Duodenal mucosa (tissue), 2 donors: ENCODE data around the gene THSD7A.

ENCODE experiments used
- H3K27ac ChIP-seq: one replicate; pipeline ENCODE4 v1.7.0; 2013; ENCODE audit warnings: low read depth, low read length
- H3K27me3 ChIP-seq, 2 donors: one replicate each; pipeline ENCODE4 v1.7.0; 2013; ENCODE audit warnings: low read length in 2 of 2, control low read depth in 1 of 2; ENCODE audit not compliant: insufficient read depth in 2 of 2, control insufficient read depth in 1 of 2
- H3K36me3 ChIP-seq, 2 donors: one replicate each; pipeline ENCODE4 v1.7.0; 2013; ENCODE audit warnings: low read length in 2 of 2, control low read depth in 1 of 2; ENCODE audit not compliant: insufficient read depth in 2 of 2, control insufficient read depth in 1 of 2
- H3K4me1 ChIP-seq, 2 donors: one replicate each; pipeline ENCODE4 v1.7.0; 2013; ENCODE audit warnings: low read length in 2 of 2, control low read depth in 1 of 2; ENCODE audit not compliant: insufficient read depth in 2 of 2, control insufficient read depth in 1 of 2
- H3K4me3 ChIP-seq, 2 donors: one replicate each; pipeline ENCODE4 v1.7.0; 2013; ENCODE audit warnings: low read length in 2 of 2, low read depth in 1 of 2
- H3K9ac ChIP-seq, 2 donors: one replicate each; pipeline ENCODE4 v1.7.0; 2013; ENCODE audit warnings: low read length in 2 of 2, low read depth in 1 of 2
- H3K9me3 ChIP-seq, 2 donors: one replicate each; pipeline ENCODE4 v1.7.0; 2013; ENCODE audit warnings: low read length in 2 of 2, control low read depth in 1 of 2; ENCODE audit not compliant: control insufficient read depth in 1 of 2

THSD7A gene

DNA sequence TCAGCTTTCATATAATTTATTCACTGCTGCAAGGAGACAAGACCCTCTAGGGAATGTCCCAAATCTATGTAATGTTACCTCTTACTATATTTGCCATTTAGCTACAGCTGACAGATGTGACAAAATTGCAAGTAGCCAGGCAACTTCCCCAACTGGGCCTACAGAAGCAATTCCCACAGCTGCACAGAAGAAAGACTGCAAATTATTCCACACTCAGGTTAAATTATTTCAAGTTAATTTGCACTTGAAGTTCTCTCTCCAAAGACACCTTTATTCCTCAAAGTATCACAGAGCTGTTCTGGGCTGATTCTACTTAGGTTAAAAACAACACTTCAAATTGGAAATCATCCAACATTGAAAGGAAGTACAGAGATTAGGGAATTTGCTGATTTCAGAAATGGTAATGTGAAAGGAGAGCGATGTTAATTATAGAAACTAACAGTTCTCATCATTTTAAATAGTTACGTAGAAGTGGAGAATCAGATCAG lies 133.6 kb downstream of the THSD7A start:
- Histone ChIP-seq H3K27me3 (no peaks in the 10 kb centered on the region), H3K9me3 (no peaks in the 10 kb centered on the region), H3K9ac (no peak overlapping the region), H3K4me3 (no peak overlapping the region), H3K36me3 (no peaks in the 10 kb centered on the region), H3K27ac (no peak overlapping the region), H3K4me1 (no peaks in the 10 kb centered on the region)

DNA sequence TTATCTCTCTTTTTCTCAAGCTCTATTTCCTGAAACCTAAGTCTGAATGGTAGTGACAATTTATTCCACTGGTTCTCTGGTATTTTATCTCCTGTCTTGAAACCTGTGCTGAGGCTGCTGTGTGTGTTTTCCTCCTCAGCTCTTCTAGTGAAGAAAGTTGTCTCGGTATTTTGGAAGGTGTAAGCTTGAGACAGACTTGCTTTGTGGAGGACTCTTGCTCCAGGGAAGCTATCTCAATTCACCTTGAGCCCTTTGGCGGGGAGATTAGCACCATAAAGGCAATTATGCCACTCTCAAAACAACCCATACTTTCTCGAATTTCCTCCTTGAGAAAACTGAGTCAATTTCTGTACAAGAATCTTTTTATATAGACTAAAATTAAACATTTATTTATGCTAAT lies 141.6 kb downstream of the THSD7A start:
- no peak overlapping the region for H3K27ac ChIP-seq
- H3K4me3 ChIP-seq = no peak overlapping the region
- H3K9me3 ChIP-seq = no peaks in the 10 kb centered on the region
- H3K9ac ChIP-seq = no peak overlapping the region
- no peaks in the 10 kb centered on the region for H3K36me3 ChIP-seq
- H3K4me1 ChIP-seq = no peaks in the 10 kb centered on the region
- no peaks in the 10 kb centered on the region for H3K27me3 ChIP-seq

DNA sequence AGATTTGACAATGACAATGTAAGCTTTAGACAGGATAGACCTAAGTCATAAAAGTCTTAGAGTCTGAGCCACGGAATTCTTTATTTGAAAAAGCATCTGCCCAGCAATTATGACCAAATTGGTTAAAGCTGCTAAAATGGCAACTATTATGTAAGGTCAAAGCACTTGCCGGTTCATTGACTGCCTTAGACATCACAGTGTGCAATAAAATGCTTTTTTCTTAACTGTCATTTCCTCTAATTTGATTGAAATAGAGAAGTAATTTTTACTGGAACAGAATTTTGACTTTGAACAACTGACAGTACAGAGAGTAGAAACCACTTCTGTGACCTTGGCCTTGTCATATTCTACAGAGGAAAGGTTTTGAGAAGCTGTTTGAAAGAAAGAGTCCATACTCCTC lies 142.9 kb downstream of the THSD7A start:
- Histone ChIP-seq H3K4me3 (no peak overlapping the region), H3K36me3 (no peaks in the 10 kb centered on the region), H3K9ac (no peak overlapping the region), H3K4me1 (no peaks in the 10 kb centered on the region), H3K9me3 (peaks cover 0 to 3% of the 10 kb centered on the region in 2 donors), H3K27ac (no peak overlapping the region), H3K27me3 (no peaks in the 10 kb centered on the region)

DNA sequence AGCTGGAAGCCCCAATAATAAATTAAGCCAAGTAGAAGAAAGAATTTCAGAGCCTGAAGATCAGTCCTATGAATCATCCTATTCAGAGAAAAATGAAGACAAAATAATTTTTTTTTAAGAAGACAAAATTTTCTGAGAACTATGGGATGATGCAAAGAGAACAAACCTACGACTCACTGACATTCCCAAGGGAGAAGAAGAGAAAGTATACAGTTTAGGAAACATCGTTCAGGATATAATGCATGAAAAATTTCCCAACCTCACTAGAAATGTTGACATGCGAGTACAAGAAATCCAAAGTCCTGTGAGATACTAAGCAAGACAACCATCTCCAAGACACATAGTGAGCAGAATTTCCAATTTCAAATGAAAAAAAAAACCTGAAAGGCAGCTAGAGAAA lies 150.5 kb downstream of the THSD7A start:
- Histone ChIP-seq H3K4me1 (no peaks in the 10 kb centered on the region), H3K4me3 (no peak overlapping the region), H3K27me3 (no peaks in the 10 kb centered on the region), H3K27ac (no peak overlapping the region), H3K9me3 (peaks cover 0 to 3% of the 10 kb centered on the region in 2 donors), H3K36me3 (no peaks in the 10 kb centered on the region), H3K9ac (no peak overlapping the region)

DNA sequence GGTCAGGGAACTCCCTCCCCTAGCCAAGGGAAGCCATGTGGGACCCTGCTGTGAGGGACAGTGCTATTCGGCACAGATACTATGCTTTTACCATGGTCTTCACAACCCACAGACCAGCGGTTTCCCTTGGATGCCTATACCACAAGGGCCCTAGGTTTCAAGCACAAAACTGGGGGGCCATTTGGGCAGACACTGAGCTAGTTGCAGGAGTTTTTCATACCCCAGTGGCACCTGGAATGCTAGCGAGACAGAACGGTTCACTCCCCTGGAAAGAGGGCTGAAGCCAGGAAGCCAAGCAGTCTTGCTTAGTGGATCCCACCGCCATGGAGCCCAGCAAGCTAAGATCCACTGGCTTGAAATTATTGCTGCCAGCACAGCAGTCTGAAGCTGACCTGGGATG lies 156.8 kb downstream of the THSD7A start:
- Histone ChIP-seq H3K27ac (no peak overlapping the region), H3K4me1 (no peaks in the 10 kb centered on the region), H3K9me3 (no peaks in the 10 kb centered on the region), H3K9ac (no peak overlapping the region), H3K4me3 (no peak overlapping the region), H3K36me3 (no peaks in the 10 kb centered on the region), H3K27me3 (no peaks in the 10 kb centered on the region)

DNA sequence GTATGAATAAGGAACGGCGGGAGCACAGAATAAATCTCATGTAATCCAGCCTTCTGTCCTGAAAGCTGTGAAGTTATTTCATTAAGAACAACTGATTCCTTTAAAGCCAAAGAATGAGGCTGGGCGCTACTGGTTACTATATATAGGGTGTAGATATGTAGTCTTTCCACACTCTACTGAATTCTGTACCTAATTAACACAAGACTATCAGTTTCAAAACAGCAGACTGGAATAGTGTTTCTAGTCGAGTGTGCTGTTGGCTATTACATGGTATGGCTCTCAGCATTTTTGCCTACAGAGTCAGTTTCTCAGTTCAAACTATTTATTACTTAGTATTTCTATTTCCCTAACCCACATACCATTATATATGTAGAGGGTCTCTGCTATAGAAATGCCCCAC lies 163.3 kb downstream of the THSD7A start:
- Histone ChIP-seq H3K4me3 (no peak overlapping the region), H3K27ac (no peak overlapping the region), H3K9ac (no peak overlapping the region), H3K4me1 (no peaks in the 10 kb centered on the region), H3K36me3 (no peaks in the 10 kb centered on the region), H3K9me3 (no peaks in the 10 kb centered on the region), H3K27me3 (no peaks in the 10 kb centered on the region)

DNA sequence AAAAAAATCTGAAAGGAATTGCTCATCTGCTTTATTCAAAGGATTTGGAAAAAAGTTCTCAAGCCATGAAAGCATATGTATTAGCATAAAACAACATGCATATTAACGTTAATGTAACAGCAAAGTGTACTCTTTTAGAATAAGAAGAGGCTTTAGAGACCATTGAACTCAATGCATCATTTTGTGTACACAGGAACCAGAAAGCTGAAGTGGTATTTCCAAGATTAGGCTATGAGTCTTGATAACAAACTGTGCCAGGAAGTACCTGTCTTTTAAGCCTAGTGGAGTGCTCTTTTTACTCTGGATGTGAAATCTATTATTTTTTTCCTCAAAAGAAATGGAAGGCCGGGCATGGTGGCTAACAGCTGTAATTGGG lies 164.2 kb downstream of the THSD7A start:
- Histone ChIP-seq H3K9ac (no peak overlapping the region), H3K9me3 (no peaks in the 10 kb centered on the region), H3K27ac (no peak overlapping the region), H3K27me3 (no peaks in the 10 kb centered on the region), H3K36me3 (no peaks in the 10 kb centered on the region), H3K4me1 (no peaks in the 10 kb centered on the region), H3K4me3 (no peak overlapping the region)

DNA sequence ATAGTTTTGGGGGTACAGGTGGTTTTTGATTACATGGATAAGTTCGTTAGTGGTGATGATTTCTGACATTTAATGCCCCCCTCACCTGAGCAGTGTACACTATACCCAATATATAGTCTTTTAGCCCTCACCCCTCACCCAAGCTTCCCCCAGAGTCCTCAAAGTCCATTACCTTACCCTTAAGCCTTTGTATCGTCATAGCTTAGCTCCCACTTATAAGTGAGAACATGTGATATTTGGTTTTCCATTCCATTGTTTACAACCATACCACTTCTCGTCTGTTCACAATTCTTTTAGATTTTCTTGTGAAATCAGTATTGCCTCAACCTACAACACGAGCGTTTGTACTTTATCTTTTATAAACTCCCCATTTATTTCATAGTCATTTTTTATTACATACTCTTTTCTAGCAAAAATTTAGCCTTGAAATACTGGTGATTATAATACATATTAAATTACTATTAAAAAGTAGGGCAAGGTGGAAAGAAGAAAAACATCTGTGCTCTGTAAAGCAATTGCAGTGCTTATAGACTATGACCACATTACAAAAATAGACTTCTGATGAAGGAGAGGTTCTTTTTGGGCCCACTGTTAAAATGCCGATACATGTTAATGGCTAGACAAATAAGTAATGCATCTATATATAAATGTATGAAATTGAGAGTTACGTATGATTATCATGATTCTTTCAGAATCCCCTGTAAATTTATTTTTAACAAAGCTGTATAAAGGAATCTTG lies 164.8 kb downstream of the THSD7A start:
- no peaks in the 10 kb centered on the region for H3K36me3 ChIP-seq
- no peaks in the 10 kb centered on the region for H3K4me1 ChIP-seq
- no peak overlapping the region for H3K9ac ChIP-seq
- H3K9me3 ChIP-seq = no peaks in the 10 kb centered on the region
- no peaks in the 10 kb centered on the region for H3K27me3 ChIP-seq
- no peak overlapping the region for H3K27ac ChIP-seq
- H3K4me3 ChIP-seq = no peak overlapping the region

DNA sequence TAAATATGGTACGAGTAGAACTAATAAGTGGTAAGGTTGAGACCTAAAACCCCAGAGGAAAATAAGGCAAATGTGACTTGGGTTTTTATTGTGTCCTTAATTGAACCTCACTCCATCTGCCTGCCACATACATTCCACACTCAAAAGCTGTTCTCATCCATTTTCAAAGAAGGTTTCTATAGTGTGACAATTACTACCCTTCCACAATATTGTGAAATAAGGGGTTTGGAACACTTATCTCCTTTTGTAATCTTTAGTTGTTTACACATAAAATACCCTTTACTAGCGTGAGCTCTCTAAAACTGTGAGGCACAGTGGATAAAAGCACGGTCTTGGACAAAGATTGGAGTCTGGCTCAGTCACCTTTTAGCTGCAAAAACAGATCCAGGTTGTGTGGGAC lies 166.6 kb downstream of the THSD7A start:
- no peaks in the 10 kb centered on the region for H3K27me3 ChIP-seq
- H3K36me3 ChIP-seq = no peaks in the 10 kb centered on the region
- no peak overlapping the region for H3K4me3 ChIP-seq
- H3K9ac ChIP-seq = no peak overlapping the region
- no peaks in the 10 kb centered on the region for H3K4me1 ChIP-seq
- H3K9me3 ChIP-seq = no peaks in the 10 kb centered on the region
- H3K27ac ChIP-seq = no peak overlapping the region

DNA sequence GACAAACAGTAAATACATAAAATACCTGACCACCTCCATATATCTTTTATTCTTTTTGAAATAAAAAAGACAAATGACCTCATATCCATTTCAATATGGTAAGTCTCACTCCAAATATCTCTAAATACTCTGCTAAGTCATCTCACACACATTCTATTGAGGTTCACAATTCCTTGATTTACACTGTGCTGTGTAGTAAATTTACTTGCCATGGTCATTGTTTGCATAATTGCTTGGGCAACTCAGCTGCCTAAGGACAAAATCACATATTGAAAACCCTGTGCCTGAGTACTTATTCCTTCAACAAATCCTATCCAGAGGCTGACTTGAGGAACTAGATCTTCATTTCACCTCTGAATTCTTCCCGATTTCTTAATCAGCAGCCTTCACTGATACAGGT lies 176.4 kb downstream of the THSD7A start:
- H3K9ac ChIP-seq = no peak overlapping the region
- H3K36me3 ChIP-seq = no peaks in the 10 kb centered on the region
- H3K4me1 ChIP-seq = no peaks in the 10 kb centered on the region
- H3K27me3 ChIP-seq = no peaks in the 10 kb centered on the region
- no peaks in the 10 kb centered on the region for H3K9me3 ChIP-seq
- no peak overlapping the region for H3K27ac ChIP-seq
- no peak overlapping the region for H3K4me3 ChIP-seq
